GM19035 (cell line): ENCODE data around the gene MTRF1L.
"Not testable (repeated sequence)": the region's sequence is repeated elsewhere in the genome, so short reads cannot be mapped to it uniquely, and the experiment has no call there.

ENCODE experiments used
- ATAC-seq: cut with Tn5 transposase; IDR thresholded peaks from one replicate; pipeline ENCODE4 v1.9.1; 2021; ENCODE audit not compliant: unreplicated experiment

The MTRF1L gene

DNA sequence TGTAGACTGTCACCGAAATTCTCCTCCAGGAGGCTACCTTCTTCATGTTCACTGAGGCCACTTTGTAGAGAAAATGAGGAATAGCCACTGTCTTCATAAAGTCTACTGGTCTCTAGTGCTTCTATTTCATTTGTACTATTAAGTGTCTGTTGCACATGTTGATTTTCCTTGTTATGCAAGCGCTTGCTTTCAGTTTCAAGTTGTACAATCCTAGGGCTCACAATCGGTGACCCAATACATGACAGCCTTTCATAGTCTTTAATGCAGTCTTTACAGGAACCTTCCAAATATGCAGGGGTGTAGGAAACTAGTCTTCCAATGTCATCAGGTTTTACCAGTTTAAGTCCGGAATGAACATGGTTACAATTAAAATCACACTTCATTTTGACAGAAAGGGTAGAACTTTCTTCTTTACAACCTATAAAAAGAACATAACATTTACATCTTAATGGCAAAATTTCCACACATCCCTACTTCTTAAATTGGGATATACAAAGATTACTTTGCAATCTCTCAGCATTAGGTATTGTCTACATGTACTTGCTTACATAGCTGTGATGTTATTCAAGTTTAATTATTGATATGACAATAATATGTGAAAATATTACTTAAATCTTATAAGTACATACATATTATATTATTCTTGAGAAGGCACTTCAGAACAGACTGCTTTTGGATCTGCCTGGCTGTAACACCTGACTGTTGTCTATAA lies 27.1 kb downstream of the MTRF1L start:
- no peak for ATAC-seq

DNA sequence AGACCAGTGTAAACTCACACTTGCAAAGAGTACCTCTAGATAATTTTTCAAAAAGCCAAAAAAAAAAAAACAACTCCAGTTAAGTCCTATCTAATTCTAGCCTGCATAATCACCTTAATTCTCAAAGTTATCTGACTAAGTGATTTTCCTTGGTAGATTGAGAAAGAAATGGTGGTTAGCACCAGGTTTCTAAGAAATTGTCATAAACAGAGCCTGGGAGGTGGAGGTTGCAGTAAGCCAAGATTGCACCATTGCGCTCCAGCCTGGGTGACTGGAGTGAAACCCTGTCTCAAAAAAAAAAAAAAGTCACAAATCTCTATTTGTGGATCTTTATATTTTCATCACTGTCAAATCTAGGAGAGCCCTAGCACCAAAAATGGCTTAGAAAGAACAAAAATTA lies 28.6 kb downstream of the MTRF1L start:
- ATAC-seq, result no peak

DNA sequence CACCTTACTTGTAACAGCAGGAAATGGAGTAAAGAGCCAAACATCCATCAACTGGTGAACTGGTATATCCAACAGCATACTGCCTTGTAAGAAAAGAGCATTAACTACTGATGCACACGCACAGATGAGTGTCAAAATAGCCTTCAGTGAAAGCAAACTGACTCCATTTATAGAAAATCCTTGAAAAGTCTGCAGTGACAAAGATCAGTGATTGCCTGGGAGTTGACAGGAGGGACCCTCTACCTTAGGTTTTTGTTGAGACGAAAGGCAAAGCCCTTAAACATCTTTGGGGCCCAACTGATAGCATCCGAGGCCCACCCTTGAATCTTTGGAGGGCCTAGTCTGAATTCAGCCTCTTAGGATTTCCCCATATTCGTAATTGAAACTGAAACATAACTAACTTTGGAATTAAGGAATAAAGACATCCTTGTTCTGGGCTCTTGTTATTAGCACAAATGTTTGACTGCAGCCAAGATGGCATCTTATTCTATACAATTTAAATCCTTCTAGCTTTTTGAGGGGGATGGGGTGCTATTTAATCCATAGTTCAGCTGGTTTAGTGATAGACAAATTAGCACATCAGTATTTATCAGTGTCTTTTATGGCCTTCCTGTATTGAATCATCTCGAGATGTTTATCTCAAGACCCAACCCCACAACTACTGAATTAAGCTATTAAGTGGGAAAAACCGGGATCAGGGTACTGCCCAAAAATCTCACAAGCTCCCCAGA lies 32.7 kb downstream of the MTRF1L start:
- no peak for ATAC-seq

DNA sequence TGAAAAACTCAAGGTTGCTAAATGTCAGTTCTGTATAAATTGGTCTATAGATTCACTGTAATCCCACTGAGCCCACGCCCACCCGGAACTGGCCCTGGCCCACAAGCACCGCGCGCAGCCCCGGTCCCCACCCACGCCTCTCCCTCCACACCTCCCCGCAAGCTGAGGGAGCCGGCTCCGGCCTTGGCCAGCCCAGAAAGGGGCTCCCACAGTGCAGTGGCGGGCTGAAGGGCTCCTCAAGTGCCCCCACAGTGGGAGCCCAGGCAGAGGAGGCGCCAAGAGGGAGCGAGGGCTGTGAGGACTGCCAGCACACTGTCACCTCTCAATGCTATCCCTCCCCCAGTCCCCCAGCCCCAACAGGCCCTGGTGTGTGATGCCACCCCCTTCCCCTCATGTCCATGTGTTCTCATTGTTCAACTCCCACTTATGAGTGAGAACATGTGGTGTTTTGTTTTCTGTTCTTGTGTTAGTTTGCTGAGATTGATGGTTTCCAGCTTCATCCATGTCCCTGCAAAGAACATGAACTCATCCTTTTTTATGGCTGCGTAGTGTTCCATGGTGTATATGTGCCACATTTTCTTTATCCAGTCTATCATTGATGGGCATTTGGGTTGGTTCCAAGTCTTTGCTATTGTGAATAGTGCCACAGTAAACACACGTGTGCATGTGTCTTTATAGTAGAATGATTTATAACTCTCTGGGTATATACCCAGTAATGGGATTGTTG lies 36.2 kb downstream of the MTRF1L start:
- not testable (repeated sequence) for ATAC-seq

DNA sequence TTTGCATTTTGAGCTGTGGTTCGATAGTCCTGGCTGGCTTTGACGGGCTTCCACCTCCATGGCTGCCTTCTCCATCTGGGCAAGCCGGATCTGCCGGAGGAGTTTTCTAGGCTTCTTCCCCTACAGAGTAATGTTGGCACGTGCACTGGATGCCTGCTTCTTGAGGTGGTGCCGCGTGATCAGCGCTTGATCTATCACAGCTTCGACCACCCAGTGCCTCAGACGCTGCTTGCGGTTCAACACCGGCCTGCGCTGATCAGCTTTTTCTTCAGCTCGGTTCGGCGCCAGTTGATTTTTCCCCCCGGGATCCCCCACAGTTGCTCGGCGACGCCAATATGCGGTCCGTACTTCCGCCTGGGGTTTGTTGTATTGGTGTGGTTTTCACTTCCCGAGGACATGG lies 43.2 kb downstream of the MTRF1L start:
- no peak for ATAC-seq

DNA sequence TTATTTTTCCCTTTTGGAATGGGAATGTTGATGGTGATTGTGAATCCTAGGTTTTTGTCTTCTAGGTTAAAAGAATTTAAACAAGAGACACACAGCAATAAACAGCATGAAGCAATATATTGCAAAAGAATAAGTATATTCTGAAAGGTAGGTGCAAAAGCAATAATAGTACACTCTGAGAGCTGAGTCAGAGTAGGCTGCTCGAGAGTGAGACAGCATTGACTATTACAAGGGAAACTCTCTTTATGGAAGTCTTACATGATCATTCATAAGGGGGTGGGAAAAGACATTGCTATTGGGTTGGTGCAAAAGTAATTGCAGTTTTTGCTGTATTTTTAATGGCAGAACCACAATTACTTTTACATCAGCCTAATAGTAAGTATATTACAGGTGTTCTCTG lies 44.7 kb downstream of the MTRF1L start:
- ATAC-seq, result no peak

DNA sequence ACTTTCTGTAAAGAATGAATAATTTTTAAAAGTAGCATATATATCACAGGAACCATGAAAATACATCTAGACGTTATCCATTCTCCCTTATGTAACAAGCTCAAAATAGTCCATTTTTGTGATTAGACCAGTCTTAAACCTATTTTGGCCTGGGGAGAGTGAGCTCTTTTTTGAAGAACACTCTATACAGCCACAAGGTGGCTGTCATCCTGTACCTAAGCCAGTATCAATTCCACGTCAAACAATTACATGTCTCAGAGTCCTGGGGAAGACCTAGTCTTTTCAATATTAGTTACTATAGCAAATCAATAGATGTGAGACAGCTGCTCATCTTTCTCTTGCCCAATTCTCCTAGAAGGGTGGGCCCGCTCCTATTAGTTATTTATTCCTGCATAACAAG lies 48.1 kb downstream of the MTRF1L start:
- no peak for ATAC-seq

DNA sequence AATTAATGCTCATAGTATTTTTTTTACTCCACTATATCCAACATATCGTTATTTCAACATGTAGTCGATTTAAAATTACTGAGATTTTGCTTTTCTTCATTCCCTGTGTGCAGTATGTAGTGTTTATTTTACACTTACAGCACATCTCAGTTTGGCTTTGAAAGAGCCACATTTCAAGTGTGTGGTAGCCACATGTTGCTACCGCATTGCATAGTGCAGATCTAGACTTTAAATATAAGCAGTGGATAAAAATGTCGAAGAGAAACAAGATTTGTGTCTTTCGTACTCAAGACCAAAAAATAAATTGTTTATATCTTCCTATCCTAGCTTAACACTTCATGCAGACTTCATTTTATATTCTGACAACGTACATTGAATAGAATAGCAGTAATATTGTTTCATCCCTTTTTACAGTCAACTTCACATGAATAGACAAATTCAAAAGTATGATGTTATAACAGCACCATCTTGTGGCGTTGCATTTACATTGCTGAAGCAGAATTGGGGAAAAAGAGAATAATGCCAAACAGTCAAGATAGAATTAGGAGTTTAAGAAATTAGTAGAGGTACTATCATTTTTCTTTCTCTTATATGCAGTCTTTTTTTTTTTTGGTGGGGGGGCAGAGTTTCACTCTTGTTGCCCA lies 49.5 kb downstream of the MTRF1L start:
- no peak for ATAC-seq

DNA sequence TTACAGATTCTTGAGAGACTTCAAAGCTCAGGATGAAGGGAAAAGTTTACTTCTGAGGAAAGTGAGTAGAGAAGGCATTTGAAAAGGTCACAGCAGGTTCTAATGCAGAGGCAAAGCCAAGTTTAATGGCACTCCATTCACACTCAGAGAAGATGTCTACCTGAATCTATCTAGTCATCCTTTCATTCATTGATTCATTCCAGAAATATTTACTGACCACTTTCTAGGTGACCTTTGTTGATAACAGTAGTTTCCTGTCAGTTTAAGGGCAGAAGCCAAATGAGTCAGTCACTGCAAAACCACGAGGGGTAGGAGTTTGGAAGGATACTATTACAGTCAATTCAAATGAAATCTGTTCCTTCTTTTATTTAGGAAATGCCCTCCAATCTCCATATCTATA lies 50.5 kb downstream of the MTRF1L start:
- ATAC-seq, result no peak

DNA sequence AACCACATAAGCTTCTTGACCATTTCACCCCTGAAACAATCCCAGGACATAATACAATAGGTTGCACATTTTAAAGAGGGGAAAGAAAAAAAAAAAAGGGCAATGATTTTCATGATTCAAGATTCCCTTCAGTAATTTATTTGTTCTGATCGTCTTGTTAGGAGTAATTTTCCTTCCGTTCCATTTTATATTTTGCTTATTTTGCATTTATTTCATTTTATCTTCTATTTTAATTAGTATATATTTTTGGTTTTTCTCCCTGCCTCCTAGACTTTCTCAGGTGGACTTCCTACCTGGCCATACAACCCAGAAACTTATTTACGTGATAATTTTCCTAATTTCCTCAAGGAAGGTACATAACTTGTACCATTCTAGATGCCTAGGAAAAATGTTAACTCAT lies 52.3 kb downstream of the MTRF1L start:
- no peak for ATAC-seq

DNA sequence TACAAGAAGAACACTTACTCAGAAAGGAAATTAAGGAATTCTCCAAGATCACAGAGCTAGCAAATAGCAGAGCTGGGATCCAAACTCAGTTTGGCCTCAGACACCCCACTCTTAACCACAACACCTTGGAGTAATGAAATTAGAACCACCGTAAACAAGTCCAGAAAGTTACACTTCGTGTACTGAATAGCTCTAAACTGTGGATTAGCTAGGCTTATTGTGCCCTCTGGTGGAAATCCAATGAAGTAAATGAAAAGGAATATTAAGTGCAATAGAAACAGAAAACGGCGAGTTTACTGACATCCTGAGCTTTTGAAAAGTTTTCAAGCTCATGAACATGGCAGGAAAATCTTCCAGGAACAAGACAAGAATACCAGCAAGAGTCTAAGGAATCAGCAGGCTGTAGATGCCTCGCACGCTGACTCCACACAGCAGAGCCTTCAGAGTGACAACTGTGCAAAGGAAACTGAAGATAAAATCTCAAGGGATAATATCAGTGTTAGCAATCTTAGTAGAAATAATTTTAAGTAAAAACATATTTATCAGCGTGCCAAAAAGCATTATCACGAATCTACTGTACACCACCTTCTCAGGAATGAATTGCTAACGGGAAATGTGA lies 54.2 kb downstream of the MTRF1L start:
- ATAC-seq, result peak; percentile 80

DNA sequence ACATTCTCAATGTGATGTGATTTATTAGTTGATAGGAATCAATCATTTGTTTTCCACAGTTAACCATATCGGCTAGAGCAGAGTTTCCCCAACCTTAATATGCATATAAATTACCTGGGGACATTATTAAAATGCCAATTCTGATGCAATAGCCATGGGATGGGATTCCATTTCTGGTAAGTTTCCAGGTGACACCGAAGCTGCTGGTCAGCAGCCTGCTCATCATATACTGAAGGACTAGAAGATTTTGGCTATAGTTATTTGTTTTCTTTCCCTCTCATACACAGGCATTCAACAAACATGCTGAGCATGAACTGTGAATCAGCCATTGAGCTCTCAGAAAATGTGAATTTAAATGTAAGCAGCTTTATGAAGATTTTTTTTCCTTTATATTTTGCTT lies 55.5 kb downstream of the MTRF1L start:
- ATAC-seq, result no peak

DNA sequence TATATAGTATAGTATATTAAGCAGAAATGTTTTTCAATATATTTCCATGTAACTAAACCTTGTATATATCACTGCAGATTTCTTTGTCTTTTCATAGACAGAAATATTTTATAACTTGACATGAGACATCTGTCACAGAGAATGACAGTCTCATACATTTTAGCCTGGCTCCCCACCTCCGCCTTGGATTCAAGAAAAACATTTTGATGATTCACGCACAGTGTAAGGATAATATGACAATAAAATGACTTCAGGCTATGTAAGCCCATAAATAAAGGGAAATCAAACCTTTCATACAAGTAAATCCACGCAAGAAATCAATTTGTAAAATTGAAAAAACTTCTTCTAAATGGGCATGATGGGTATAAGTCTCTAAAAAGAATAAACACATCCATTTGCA lies 56.0 kb downstream of the MTRF1L start:
- no peak for ATAC-seq

DNA sequence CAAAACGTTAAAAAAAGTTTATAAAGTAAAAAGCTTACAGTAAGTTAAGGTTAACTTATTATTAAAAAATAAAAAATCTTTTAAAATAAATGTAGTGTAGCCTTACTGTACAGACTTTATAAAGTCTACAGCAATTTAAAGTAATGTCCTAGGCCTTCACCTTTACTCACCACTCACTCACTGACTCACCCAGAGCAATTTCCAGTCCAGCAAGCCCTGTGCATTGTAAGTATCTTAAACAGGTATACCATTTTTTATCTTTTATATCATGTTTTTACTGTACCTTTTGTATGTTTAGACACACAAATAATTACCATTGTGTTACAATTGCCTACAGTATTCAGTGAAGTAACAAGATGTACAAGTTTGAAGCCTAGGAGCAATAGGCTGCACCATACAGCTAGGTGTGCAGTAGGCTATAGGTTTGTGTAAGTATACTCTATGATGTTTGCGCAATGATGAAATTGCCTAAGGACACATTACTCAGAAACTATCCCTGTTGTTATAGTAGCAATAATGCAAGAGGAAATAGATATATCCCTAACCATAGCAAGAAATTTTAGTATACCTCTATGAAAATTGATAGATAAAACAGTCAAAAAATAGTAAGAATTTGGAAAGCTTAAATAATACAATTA lies 59.1 kb downstream of the MTRF1L start:
- no peak for ATAC-seq

DNA sequence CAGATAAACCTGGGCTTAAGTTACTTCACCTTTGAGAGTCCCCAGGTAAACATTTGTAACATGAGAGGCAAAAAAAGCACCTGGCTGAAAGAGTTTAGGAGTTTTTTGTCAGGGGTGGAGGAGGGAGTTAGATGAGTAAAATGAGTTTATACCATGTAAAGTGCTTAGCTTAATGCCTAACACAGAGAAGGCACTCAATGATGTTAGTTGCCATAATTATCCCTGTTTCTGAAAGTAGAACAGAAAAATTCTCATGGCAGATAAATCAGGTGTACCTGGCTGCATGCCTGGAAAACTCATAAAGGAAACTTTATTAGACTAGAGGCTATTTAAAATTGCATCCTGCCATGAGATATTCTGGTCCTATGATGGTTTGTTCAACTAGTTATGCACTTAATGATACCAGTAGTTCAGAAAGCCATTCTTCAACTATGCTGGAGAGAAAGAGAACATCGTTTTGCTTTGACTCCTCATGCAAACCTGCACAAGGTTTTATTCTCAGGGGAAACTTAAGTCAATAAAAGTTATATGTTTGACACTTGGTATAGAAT lies 60.1 kb downstream of the MTRF1L start:
- ATAC-seq, result no peak

DNA sequence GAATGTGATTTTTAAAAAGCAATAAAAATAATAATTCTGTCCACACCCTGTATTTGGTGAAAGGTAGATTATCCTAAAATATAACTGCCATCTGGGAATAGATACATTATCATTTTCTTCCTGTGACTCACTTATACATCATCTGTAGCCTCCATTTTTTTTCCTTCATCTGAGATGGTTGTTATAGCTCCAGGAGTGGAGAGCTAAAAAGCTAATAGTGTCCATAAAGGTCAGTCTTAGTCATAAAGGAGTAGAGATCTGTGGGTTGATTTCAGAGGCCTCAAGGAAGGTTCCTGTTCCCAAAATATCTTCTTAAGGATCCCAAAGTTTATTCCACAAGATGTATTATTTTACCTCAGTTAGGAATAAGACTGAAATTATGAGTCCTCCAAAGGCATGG lies 60.8 kb downstream of the MTRF1L start:
- ATAC-seq, result no peak
